ENCODE results near the gene LIN52. TPM values are rescaled to one million over a fixed set of nuclear protein-coding genes. Genes with fewer than 3 reads are reported as not detected.

The LIN52 gene
- total RNA-seq, 1 experiment from 2014 or later = 16.9 TPM

DNA sequence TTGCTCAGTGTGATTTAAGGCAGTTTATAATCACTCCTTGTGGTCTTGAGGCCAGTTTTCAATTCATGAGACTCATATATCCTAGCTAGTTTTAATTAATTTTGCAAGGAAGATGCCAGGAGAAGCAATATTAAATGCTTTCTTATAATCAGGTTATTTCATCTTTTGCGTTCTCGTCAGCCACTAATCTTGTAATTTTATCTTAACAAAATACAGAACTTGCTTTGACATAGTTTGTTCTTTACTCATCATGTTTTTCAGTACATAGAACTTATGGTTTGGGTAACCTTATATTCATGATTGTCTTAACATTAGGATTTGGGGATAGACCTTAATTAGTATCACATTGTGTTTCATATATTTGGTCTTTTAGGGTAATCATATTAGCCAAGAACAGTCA is 76.0 kb downstream of the LIN52 start:
- TF ChIP-seq, protein P1, sequence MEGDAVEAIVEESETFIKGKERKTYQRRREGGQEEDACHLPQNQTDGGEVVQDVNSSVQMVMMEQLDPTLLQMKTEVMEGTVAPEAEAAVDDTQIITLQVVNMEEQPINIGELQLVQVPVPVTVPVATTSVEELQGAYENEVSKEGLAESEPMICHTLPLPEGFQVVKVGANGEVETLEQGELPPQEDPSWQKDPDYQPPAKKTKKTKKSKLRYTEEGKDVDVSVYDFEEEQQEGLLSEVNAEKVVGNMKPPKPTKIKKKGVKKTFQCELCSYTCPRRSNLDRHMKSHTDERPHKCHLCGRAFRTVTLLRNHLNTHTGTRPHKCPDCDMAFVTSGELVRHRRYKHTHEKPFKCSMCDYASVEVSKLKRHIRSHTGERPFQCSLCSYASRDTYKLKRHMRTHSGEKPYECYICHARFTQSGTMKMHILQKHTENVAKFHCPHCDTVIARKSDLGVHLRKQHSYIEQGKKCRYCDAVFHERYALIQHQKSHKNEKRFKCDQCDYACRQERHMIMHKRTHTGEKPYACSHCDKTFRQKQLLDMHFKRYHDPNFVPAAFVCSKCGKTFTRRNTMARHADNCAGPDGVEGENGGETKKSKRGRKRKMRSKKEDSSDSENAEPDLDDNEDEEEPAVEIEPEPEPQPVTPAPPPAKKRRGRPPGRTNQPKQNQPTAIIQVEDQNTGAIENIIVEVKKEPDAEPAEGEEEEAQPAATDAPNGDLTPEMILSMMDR (conservative IDR thresholded peaks at IDR 0.05; ENCODE audit: low read depth, low read length) = no peak
- TF ChIP-seq EZH2 (IDR thresholded peaks at IDR 0.05; ENCODE audit: borderline replicate concordance, low read depth, low read length, poor library complexity, severe bottlenecking) = no peak
- no peaks in the 10 kb centered on the region for H3K9me3 ChIP-seq (ENCODE audit: low read depth, low read length, poor library complexity, severe bottlenecking)
- H3K4me1 ChIP-seq (ENCODE audit: insufficient read depth, low read length, poor library complexity, severe bottlenecking) = no peaks in the 10 kb centered on the region
- no peak overlapping the region for H3K27ac ChIP-seq (ENCODE audit: low read depth, low read length, poor library complexity, severe bottlenecking)
- ChIA-PET POLR2A (ENCODE audit: low non-redundant PET) (no interaction called here), CTCF (no interaction called here)
- no TSS peak for BruUV-seq (replicated peaks)
- intact Hi-C loops (cut with micrococcal nuclease; ENCODE audit: unreplicated experiment) = no loop called here
- no peaks in the 10 kb centered on the region for H3K36me3 ChIP-seq (ENCODE audit: insufficient read depth, low read length, poor library complexity, severe bottlenecking)
- no peak overlapping the region for H3K4me3 ChIP-seq (ENCODE audit: low read depth, low read length, poor library complexity, severe bottlenecking)
- DNase-seq (ENCODE audit: low spot score) = no peak
- H3K27me3 ChIP-seq (replicated peaks; ENCODE audit: insufficient read depth, low read depth, low read length, poor library complexity) = no peaks in the 10 kb centered on the region

DNA sequence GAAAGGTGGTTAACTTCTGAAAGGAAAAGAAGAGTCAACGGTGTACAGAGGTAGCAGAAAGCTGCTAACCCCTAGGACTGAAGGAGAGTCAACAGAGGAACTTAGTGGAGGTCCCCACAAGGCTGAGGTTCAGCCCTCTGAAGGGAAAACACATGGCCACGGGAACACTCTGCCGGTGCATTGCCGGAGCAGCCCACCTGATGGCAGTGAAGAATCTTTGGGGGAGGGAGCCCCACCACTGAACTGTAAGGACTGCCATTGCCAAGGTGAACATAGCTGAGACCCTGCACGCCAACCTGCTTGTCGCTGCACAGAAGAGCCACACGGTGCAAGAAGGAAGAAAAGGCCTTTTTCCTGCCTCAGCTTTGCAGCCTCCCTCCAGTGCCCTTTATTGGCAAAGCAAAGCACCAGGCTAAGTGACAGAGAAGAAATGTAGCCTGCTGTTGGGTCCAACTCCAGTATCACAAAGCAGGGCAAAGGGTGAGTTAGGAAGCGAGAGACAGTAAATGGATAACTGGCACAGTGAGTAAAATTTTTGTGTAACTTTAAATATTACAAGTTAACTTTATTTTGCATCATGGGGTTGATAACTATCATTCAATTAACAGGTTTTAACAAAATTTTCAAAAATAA is 76.9 kb downstream of the LIN52 start:
- DNase-seq (ENCODE audit: low spot score) = no peak
- H3K27me3 ChIP-seq (replicated peaks; ENCODE audit: insufficient read depth, low read depth, low read length, poor library complexity) = no peaks in the 10 kb centered on the region
- no TSS peak for BruUV-seq (replicated peaks)
- ChIA-PET CTCF (interaction anchor here (0.5 kb wide), 1 partner anchor 58 kb away, joined by 3 read pairs; no protein-coding TSS in a partner anchor), POLR2A (ENCODE audit: low non-redundant PET) (no interaction called here)
- H3K4me1 ChIP-seq (ENCODE audit: insufficient read depth, low read length, poor library complexity, severe bottlenecking) = no peaks in the 10 kb centered on the region
- intact Hi-C loops (cut with micrococcal nuclease; ENCODE audit: unreplicated experiment) = no loop called here
- no peaks in the 10 kb centered on the region for H3K9me3 ChIP-seq (ENCODE audit: low read depth, low read length, poor library complexity, severe bottlenecking)
- H3K4me3 ChIP-seq (ENCODE audit: low read depth, low read length, poor library complexity, severe bottlenecking) = no peak overlapping the region
- H3K36me3 ChIP-seq (ENCODE audit: insufficient read depth, low read length, poor library complexity, severe bottlenecking) = no peaks in the 10 kb centered on the region
- H3K27ac ChIP-seq (ENCODE audit: low read depth, low read length, poor library complexity, severe bottlenecking) = no peak overlapping the region
- no peak for TF ChIP-seq EZH2 (IDR thresholded peaks at IDR 0.05; ENCODE audit: borderline replicate concordance, low read depth, low read length, poor library complexity, severe bottlenecking)
- TF ChIP-seq, protein P1 (conservative IDR thresholded peaks at IDR 0.05; ENCODE audit: low read depth, low read length) = no peak

DNA sequence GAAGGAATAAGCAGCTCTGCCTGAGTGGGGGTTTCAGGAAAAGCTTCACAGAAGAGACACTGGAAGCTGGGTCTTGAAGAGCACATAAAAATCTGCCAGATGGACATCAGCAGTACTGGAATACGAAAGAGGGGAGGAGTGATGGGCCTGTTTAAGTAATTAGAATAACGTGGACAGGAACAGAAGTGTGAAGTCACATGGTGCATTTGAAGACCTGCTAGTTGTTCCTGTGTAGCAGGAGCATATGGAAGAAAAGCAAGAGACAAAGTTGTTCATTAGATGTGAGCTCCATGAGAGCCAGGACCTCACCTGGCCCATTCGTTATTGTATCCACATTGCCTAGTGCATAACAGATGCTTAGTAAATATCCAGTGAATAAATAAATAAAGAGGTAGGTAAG is 85.2 kb downstream of the LIN52 start:
- Histone ChIP-seq H3K27ac (ENCODE audit: low read depth, low read length, poor library complexity, severe bottlenecking) (no peak overlapping the region), H3K27me3 (replicated peaks; ENCODE audit: insufficient read depth, low read depth, low read length, poor library complexity) (no peaks in the 10 kb centered on the region), H3K4me1 (ENCODE audit: insufficient read depth, low read length, poor library complexity, severe bottlenecking) (no peaks in the 10 kb centered on the region), H3K36me3 (ENCODE audit: insufficient read depth, low read length, poor library complexity, severe bottlenecking) (no peaks in the 10 kb centered on the region), H3K9me3 (ENCODE audit: low read depth, low read length, poor library complexity, severe bottlenecking) (no peaks in the 10 kb centered on the region), H3K4me3 (ENCODE audit: low read depth, low read length, poor library complexity, severe bottlenecking) (no peak overlapping the region)
- intact Hi-C loops (cut with micrococcal nuclease; ENCODE audit: unreplicated experiment) = no loop called here
- no peak for DNase-seq (ENCODE audit: low spot score)
- POLR2A ChIA-PET (ENCODE audit: low non-redundant PET) = no interaction called here
- BruUV-seq (replicated peaks) = no TSS peak
- CTCF ChIA-PET = no interaction called here
- TF ChIP-seq, protein P1 (conservative IDR thresholded peaks at IDR 0.05; ENCODE audit: low read depth, low read length) = no peak
- TF ChIP-seq EZH2 (IDR thresholded peaks at IDR 0.05; ENCODE audit: borderline replicate concordance, low read depth, low read length, poor library complexity, severe bottlenecking) = no peak

Measured in A673 (cell line).